ENCODE data around the gene GAPVD1.
"Not testable (repeated sequence)": the region's sequence is repeated elsewhere in the genome, so short reads cannot be mapped to it uniquely, and the experiment has no call there.

DNA sequence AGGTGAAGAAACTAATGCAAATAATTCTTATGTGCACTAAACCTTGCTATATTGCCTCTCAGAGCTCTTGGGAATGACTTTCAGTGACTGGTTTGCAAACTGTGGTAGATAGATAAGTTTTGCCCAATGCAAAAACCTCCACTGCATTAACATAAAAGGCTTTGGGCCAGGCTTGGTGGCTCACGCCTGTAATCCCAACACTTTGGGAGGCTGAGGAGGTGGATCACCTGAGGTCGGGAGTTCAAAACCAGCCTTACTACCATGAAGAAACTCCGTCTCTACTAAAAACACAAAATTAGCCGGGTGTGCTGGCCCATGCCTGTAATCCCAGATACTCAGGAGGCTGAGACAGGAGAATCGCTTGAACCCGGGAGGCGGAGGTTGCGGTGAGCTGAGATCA lies 27.5 kb upstream of the GAPVD1 start:
- TF ChIP-seq, protein P1, sequence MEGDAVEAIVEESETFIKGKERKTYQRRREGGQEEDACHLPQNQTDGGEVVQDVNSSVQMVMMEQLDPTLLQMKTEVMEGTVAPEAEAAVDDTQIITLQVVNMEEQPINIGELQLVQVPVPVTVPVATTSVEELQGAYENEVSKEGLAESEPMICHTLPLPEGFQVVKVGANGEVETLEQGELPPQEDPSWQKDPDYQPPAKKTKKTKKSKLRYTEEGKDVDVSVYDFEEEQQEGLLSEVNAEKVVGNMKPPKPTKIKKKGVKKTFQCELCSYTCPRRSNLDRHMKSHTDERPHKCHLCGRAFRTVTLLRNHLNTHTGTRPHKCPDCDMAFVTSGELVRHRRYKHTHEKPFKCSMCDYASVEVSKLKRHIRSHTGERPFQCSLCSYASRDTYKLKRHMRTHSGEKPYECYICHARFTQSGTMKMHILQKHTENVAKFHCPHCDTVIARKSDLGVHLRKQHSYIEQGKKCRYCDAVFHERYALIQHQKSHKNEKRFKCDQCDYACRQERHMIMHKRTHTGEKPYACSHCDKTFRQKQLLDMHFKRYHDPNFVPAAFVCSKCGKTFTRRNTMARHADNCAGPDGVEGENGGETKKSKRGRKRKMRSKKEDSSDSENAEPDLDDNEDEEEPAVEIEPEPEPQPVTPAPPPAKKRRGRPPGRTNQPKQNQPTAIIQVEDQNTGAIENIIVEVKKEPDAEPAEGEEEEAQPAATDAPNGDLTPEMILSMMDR (IDR thresholded peaks at IDR 0.05; ENCODE audit: insufficient read depth, low read length) = not testable (repeated sequence)
- not testable (repeated sequence) for TF ChIP-seq POLR2AphosphoS5, GABPA (IDR thresholded peaks at IDR 0.05; ENCODE audit: low read depth)
- TF ChIP-seq, protein P2, sequence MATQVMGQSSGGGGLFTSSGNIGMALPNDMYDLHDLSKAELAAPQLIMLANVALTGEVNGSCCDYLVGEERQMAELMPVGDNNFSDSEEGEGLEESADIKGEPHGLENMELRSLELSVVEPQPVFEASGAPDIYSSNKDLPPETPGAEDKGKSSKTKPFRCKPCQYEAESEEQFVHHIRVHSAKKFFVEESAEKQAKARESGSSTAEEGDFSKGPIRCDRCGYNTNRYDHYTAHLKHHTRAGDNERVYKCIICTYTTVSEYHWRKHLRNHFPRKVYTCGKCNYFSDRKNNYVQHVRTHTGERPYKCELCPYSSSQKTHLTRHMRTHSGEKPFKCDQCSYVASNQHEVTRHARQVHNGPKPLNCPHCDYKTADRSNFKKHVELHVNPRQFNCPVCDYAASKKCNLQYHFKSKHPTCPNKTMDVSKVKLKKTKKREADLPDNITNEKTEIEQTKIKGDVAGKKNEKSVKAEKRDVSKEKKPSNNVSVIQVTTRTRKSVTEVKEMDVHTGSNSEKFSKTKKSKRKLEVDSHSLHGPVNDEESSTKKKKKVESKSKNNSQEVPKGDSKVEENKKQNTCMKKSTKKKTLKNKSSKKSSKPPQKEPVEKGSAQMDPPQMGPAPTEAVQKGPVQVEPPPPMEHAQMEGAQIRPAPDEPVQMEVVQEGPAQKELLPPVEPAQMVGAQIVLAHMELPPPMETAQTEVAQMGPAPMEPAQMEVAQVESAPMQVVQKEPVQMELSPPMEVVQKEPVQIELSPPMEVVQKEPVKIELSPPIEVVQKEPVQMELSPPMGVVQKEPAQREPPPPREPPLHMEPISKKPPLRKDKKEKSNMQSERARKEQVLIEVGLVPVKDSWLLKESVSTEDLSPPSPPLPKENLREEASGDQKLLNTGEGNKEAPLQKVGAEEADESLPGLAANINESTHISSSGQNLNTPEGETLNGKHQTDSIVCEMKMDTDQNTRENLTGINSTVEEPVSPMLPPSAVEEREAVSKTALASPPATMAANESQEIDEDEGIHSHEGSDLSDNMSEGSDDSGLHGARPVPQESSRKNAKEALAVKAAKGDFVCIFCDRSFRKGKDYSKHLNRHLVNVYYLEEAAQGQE (IDR thresholded peaks at IDR 0.05; ENCODE audit: insufficient replicate concordance, low read depth) = not testable (repeated sequence)
